Epidermal melanocyte (primary cell): Measurements from ENCODE around the gene KCNJ10.
"Not testable (repeated sequence)": the region's sequence is repeated elsewhere in the genome, so short reads cannot be mapped to it uniquely, and the experiment has no call there.

ENCODE experiments used
- DNase-seq: peaks from one replicate; pipeline ENCODE4 v3.0.0; 2011; ENCODE audit warnings: low spot score; ENCODE audit not compliant: insufficient read length

KCNJ10 gene

GRCh38 chr1:160062230-160062532 lies 7.8 kb downstream of the KCNJ10 start:
- DNase-seq, result no peak

- DNase-seq, result no peak
Measured at GRCh38 chr1:160061369-160062229, 8.4 kb downstream of the KCNJ10 start.

- DNase-seq, result no peak
Measured at GRCh38 chr1:160058087-160058486, 11.9 kb downstream of the KCNJ10 start.

GRCh38 chr1:160056648-160057169 lies 13.3 kb downstream of the KCNJ10 start:
- DNase-seq, result no peak

- no peak for DNase-seq
Measured at GRCh38 chr1:160053548-160054365, 16.2 kb downstream of the KCNJ10 start.

GRCh38 chr1:160052936-160053335 lies 17.0 kb downstream of the KCNJ10 start:
- DNase-seq, result no peak

- no peak for DNase-seq
Measured at GRCh38 chr1:160050619-160051018, 19.3 kb downstream of the KCNJ10 start.

GRCh38 chr1:160050182-160050581 lies 19.8 kb downstream of the KCNJ10 start:
- not testable (repeated sequence) for DNase-seq

- no peak for DNase-seq
Measured at GRCh38 chr1:160049101-160049500, 20.9 kb downstream of the KCNJ10 start.

- no peak for DNase-seq
Measured at GRCh38 chr1:160048335-160048734, 21.6 kb downstream of the KCNJ10 start.

- no peak for DNase-seq
Measured at GRCh38 chr1:160047111-160047991, 22.6 kb downstream of the KCNJ10 start.

- peak; percentile 50 for DNase-seq
Measured at GRCh38 chr1:160046494-160047110, 23.4 kb downstream of the KCNJ10 start.

GRCh38 chr1:160045653-160046052 lies 24.3 kb downstream of the KCNJ10 start:
- no peak for DNase-seq

GRCh38 chr1:160043543-160043942 lies 26.4 kb downstream of the KCNJ10 start:
- DNase-seq, result no peak

GRCh38 chr1:160040476-160040875 lies 29.5 kb downstream of the KCNJ10 start:
- DNase-seq, result no peak

- no peak for DNase-seq
Measured at GRCh38 chr1:160032165-160032820, 37.7 kb downstream of the KCNJ10 start.

- DNase-seq, result peak; percentile 84
Measured at GRCh38 chr1:160031365-160032164, 38.4 kb downstream of the KCNJ10 start, which contains the start of gene PIGM. TSS of gene PIGM (minus strand) at chr1:160031990. CDS start at chr1:160031739, 251 bp downstream.

GRCh38 chr1:160030657-160031364 lies 39.1 kb downstream of the KCNJ10 start:
- DNase-seq, result no peak

- no peak for DNase-seq
Measured at GRCh38 chr1:160028426-160028825, 41.5 kb downstream of the KCNJ10 start.
